ENCODE measurements around the gene SELENOO. TPM values are rescaled to one million over a fixed set of nuclear protein-coding genes. Genes with fewer than 3 reads are reported as not detected.

The SELENOO gene
- total RNA-seq, 1 experiment from 2014 or later: 32.8 TPM

- no TSS peak for BruUV-seq (replicated peaks)
- Histone ChIP-seq H3K27ac (ENCODE audit: low read length) (no peak overlapping the region), H4K20me1 (ENCODE audit: low read length) (no peaks in the 10 kb centered on the region), H3F3A (ENCODE audit: low read length, unreplicated experiment) (no peaks in the 10 kb centered on the region), H3K4me2 (ENCODE audit: low read length) (peak overlapping the region; percentile 71), H3K27me3 (ENCODE audit: low read length) (no peaks in the 10 kb centered on the region), H3K9me3 (ENCODE audit: low read length) (no peaks in the 10 kb centered on the region), H3K36me3 (ENCODE audit: low read depth, low read length) (no peaks in the 10 kb centered on the region), H3K4me3 (ENCODE audit: low read length) (no peak overlapping the region; the same call in 1 of the 2 replicates), H3K9ac (ENCODE audit: low read length) (no peak overlapping the region), H3K9me2 (replicated peaks; ENCODE audit: low read length) (no peaks in the 10 kb centered on the region), H3K79me2 (ENCODE audit: low read length) (no peaks in the 10 kb centered on the region; the same call in 1 of the 2 replicates), H3K4me1 (ENCODE audit: insufficient read depth, low read length) (no peaks in the 10 kb centered on the region), H2AFZ (ENCODE audit: low read length) (peak overlapping the region; percentile 34; the same call in 1 of the 2 replicates)
- ATAC-seq (no peak), DNase-seq (no peak)
- intact Hi-C loops (cut with micrococcal nuclease): no loop called here
- ChIA-PET CTCF (no interaction called here), POLR2A (ENCODE audit: unreplicated experiment) (interaction anchor here (0.6 kb wide), 1 partner anchor 119 kb away, joined by 3 read pairs; no protein-coding TSS in a partner anchor)
- TF ChIP-seq CTCF (conservative IDR thresholded peaks at IDR 0.05; ENCODE audit: low read depth, low read length): no peak
- TF ChIP-seq EZH2 (IDR thresholded peaks at IDR 0.05; ENCODE audit: low read length, unreplicated experiment): no peak
- TF ChIP-seq EZH2phosphoT487 (IDR thresholded peaks at IDR 0.05; ENCODE audit: borderline replicate concordance, low read length): no peak
These were observed 31.5 kb upstream of the SELENOO start for GRCh38 chr22:50169181-50169759.

GRCh38 chr22:50169774-50170341 lies 31.0 kb upstream of the SELENOO start:
- Histone ChIP-seq H2AFZ (ENCODE audit: low read length) (no peak overlapping the region), H3K4me2 (ENCODE audit: low read length) (peak overlapping the region; percentile 46; the same call in 1 of the 2 replicates), H4K20me1 (ENCODE audit: low read length) (no peaks in the 10 kb centered on the region), H3K27ac (ENCODE audit: low read length) (no peak overlapping the region), H3K27me3 (ENCODE audit: low read length) (no peaks in the 10 kb centered on the region), H3K4me1 (ENCODE audit: insufficient read depth, low read length) (no peaks in the 10 kb centered on the region), H3K9ac (ENCODE audit: low read length) (no peak overlapping the region; the same call in 1 of the 2 replicates), H3K4me3 (ENCODE audit: low read length) (peak overlapping the region; percentile 48), H3K9me3 (ENCODE audit: low read length) (no peaks in the 10 kb centered on the region), H3K36me3 (ENCODE audit: low read depth, low read length) (no peaks in the 10 kb centered on the region), H3K9me2 (replicated peaks; ENCODE audit: low read length) (no peaks in the 10 kb centered on the region), H3K79me2 (ENCODE audit: low read length) (no peaks in the 10 kb centered on the region; the same call in 1 of the 2 replicates), H3F3A (ENCODE audit: low read length, unreplicated experiment) (no peaks in the 10 kb centered on the region)
- no peak for TF ChIP-seq CTCF (conservative IDR thresholded peaks at IDR 0.05; ENCODE audit: low read depth, low read length)
- TF ChIP-seq EZH2phosphoT487 (IDR thresholded peaks at IDR 0.05; ENCODE audit: borderline replicate concordance, low read length): no peak
- TF ChIP-seq EZH2 (IDR thresholded peaks at IDR 0.05; ENCODE audit: low read length, unreplicated experiment): no peak
- intact Hi-C loops (cut with micrococcal nuclease): no loop called here
- DNase-seq: peak; percentile 46
- ATAC-seq: no peak
- POLR2A ChIA-PET (ENCODE audit: unreplicated experiment): interaction anchor here (0.6 kb wide), 1 partner anchor 119 kb away, joined by 3 read pairs; no protein-coding TSS in a partner anchor
- no TSS peak for BruUV-seq (replicated peaks)
- CTCF ChIA-PET: no interaction called here

All from PC-3 (cell line).